Measurements from ENCODE around the gene PRKACA.

DNA sequence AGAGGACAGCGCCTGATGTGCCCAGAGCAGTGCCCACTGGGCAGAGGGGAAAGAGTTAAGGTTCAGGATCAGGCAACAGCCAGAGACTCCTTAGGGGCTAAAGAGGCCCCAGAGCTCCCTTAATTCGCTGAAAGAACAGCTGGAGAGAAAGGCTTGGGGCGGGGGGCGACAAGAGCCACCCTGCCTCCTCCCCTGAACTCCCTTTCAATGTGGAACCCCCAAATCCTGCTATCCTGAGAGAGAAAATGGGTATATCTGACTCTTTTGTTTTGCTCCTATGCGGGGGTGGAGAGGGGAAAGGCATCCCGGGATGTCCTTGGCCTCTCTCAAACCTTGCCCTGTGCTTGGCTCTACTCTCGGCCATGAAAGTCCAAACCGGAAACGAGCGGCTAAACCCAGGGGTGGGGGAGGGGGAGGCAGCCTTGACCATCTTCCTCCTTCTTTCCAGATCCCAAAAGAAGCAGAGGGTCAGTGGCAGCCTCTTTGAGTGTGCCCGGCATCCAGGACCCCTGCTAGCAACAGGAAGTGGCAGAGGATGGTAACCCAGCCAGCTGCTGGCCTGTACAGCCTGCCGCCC, 4.7 kb downstream of the PRKACA start:
- TF ChIP-seq POLR2AphosphoS5 (IDR thresholded peaks at IDR 0.05; ENCODE audit: low read depth, low read length), result no peak
- no peak for TF ChIP-seq POLR2A (IDR thresholded peaks at IDR 0.05; ENCODE audit: low read depth, low read length)
